Left colon (tissue), 2 donors: ENCODE measurements around the gene JRKL. TPM values are rescaled to one million over a fixed set of nuclear protein-coding genes. Genes with fewer than 3 reads are reported as not detected.
"Not testable (repeated sequence)": the region's sequence is repeated elsewhere in the genome, so short reads cannot be mapped to it uniquely, and the experiment has no call there.

ENCODE experiments used
- ATAC-seq: fragments of 200-7000 bp; cut with Tn5 transposase; one replicate; pipeline ENCODE4 v1.9.1; 2020; ENCODE audit warnings: mild to moderate bottlenecking, moderate library complexity
- DNase-seq, 2 donors: peaks; one replicate each; pipeline ENCODE4 v3.0.0-alpha.2; 2020
- intact Hi-C, 2 donors: fragments of 100-400 bp; cut with DNase I in 1 of 2; cut with micrococcal nuclease in 1 of 2; formaldehyde crosslinking; loops; one replicate each; pipeline versions ENCODE4 v1.11.2 to v1.14.0; 2022; cut with DNase I, micrococcal nuclease
- microRNA-seq, 2 donors: library from miRNA; unstranded; fragments of <30 nt; microRNA quantifications; one replicate each; pipeline versions ENCODE4 v1.1.0 to v1.2.0, GENCODE V29; 2020
- total RNA-seq, 2 donors: library from RNA; stranded (reverse); fragmentation: NEBNext Ultra II Directional; extraction: Animal tissue kit (Norgen Biotek cat#: 25700); gene quantifications; one replicate each; pipeline ENCODE4 v1.2.1, GENCODE V29; 2021
- donor health status: DM: no; HTN: no; CAD: no.
- donor health status: DM: yes; HTN: yes; CAD: no.

The JRKL gene
- total RNA-seq, 2 donors from 2014 or later: 8.8 to 9.0 TPM

- DNase-seq: no peak
- intact Hi-C loops: no loop called here
- ATAC-seq: peak; percentile 60
Observed at GRCh38 chr11:96388891-96389719, 708 bp upstream of the JRKL start.

GRCh38 chr11:96390488-96390792 is 627 bp downstream of the JRKL start:
- ATAC-seq: peak; percentile 28
- intact Hi-C loops: loop anchor here in 1 of 2 donors (10.0 kb wide), 1 partner anchor 556 kb away; no protein-coding TSS in a partner anchor
- DNase-seq: no peak

GRCh38 chr11:96391698-96392307 is 2.0 kb downstream of the JRKL start:
- DNase-seq (no peak), ATAC-seq (no peak)
- intact Hi-C loops: loop anchor here in 1 of 2 donors (10.0 kb wide), 1 partner anchor 557 kb away; no protein-coding TSS in a partner anchor

GRCh38 chr11:96393753-96394348 is 4.0 kb downstream of the JRKL start:
- DNase-seq: no peak
- no peak for ATAC-seq
- intact Hi-C loops: loop anchor here in 1 of 2 donors (10.0 kb wide), 1 partner anchor 559 kb away; no protein-coding TSS in a partner anchor

- ATAC-seq: no peak
- no peak for DNase-seq
- intact Hi-C loops: loop anchor here in 1 of 2 donors (10.0 kb wide), 1 partner anchor 560 kb away; no protein-coding TSS in a partner anchor
Observed at GRCh38 chr11:96394773-96395172, 5.0 kb downstream of the JRKL start.

GRCh38 chr11:96396637-96397036 is 6.8 kb downstream of the JRKL start:
- intact Hi-C loops: loop anchor here in 1 of 2 donors (10.0 kb wide), 1 partner anchor 562 kb away; no protein-coding TSS in a partner anchor
- no peak for ATAC-seq
- no peak for DNase-seq

- DNase-seq (no peak), ATAC-seq (no peak)
Observed at GRCh38 chr11:96397863-96398262, 8.1 kb downstream of the JRKL start.

GRCh38 chr11:96400697-96401096 is 10.9 kb downstream of the JRKL start:
- DNase-seq (no peak), ATAC-seq (no peak)
- intact Hi-C loops: no loop called here

More at GRCh38 chr11:96397863-96398262, 8.1 kb downstream of the JRKL start:
- intact Hi-C loops: loop anchor here in 1 of 2 donors (10.0 kb wide), 1 partner anchor 563 kb away; no protein-coding TSS in a partner anchor

- intact Hi-C loops: not testable (repeated sequence)
Observed at GRCh38 chr11:96411412-96411811, 21.6 kb downstream of the JRKL start.

GRCh38 chr11:96412761-96413381 is 23.1 kb downstream of the JRKL start:
- DNase-seq (no peak), ATAC-seq (peak; percentile 64)
- intact Hi-C loops: no loop called here

More at GRCh38 chr11:96411412-96411811, 21.6 kb downstream of the JRKL start:
- peak; percentile 23 for ATAC-seq
- not testable (repeated sequence) for DNase-seq

GRCh38 chr11:96413408-96413807 is 23.6 kb downstream of the JRKL start:
- DNase-seq: no peak
- intact Hi-C loops: no loop called here
- no peak for ATAC-seq

- intact Hi-C loops: loop anchor here in 1 of 2 donors (10.0 kb wide), 1 partner anchor 580 kb away; no protein-coding TSS in a partner anchor
- DNase-seq (no peak), ATAC-seq (no peak)
Observed at GRCh38 chr11:96424693-96425092, 34.9 kb downstream of the JRKL start.

- no peak for ATAC-seq
- DNase-seq: no peak
- intact Hi-C loops: no loop called here
Observed at GRCh38 chr11:96430668-96431067, 40.9 kb downstream of the JRKL start.

GRCh38 chr11:96432654-96433053 is 42.8 kb downstream of the JRKL start:
- DNase-seq, intact Hi-C loops, ATAC-seq: not testable (repeated sequence)

Small RNAs within 50 kb of the gene (microRNA-seq; reads per million reads assigned to microRNA genes)
- gene MIR1260B: 1.1 to 1.4 reads per million in 2 donors

Other genes starting within 250 kb of the JRKL start
- gene MAML2, start 46.8 kb upstream of the JRKL start, total RNA-seq: 10 to 100 TPM; 14.8 to 16.3 TPM
- 10 to 100 TPM; 13.6 to 23.6 TPM for gene CCDC82, start 101 bp upstream of the JRKL start, total RNA-seq